Stimulated activated CD4-positive, alpha-beta T cell treated with anti-CD3 and anti-CD28 coated beads, TNF-alpha, amount 100 ng/mL, for 1 hour (primary cell): ENCODE measurements around the gene HPS4.
"Not testable (repeated sequence)": the region's sequence is repeated elsewhere in the genome, so short reads cannot be mapped to it uniquely, and the experiment has no call there.

ENCODE experiments used
- DNase-seq, 3 donors: peaks; one replicate each; pipeline ENCODE4 v3.0.0-alpha.2; 2020; ENCODE audit warnings: low read depth in 3 of 3, low spot score in 1 of 3

HPS4 gene

DNA sequence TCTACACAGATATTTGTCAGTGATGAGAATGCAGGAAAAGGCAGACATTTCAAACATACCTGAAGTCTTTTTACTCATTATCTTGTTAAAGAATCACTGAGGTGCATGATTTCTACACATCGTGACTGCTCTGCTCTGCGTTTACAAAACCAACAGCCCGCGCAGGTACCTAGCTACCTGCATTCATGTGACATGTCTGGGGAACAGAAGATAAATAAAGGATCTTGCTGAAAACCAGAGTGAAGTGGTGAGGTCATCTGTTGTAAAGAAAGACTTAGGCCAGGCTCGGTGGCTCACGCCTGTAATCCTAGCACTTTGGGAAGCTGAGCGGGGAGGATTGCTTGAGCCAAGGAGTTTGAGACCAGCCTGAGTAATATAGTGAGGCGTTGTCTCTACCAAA is 38.8 kb downstream of the HPS4 start:
- DNase-seq: no peak

DNA sequence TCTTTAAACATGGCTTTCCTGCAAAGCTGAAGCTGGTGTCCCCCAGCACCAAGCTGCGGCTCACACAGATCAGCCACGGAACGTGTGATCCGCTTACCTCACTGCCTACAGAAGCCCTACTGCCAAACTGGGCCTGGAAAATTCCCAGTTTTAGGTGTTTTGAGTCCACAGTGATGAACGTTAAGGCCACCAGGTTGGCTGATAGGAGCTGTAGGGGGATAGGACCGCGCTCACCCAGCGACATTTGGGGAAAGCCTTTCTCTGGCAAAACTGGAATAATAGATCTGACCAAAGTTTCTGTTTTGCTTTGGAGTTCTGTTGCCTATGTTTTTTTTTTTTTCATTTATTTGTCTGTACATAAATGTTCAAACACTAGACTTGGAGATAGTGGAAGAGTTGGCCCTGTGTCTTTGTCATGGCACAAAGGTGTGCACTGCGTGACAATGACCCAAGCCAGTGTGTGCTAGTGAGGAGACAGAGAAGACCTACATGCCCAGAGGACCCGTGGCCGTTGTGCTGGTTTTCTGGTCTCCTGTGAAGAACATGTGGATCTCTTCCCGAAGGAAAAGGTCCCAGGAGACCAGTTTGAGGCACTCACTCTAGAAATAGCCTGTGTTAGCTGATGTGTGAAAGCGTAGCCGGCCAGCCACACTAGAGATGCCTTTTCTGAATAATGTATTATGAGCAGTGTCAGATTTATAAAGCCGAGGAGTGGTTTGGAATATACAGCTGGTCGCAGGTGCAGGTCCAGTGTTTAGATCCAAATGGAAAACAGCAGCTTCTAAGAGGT is 39.5 kb downstream of the HPS4 start:
- DNase-seq: no peak

DNA sequence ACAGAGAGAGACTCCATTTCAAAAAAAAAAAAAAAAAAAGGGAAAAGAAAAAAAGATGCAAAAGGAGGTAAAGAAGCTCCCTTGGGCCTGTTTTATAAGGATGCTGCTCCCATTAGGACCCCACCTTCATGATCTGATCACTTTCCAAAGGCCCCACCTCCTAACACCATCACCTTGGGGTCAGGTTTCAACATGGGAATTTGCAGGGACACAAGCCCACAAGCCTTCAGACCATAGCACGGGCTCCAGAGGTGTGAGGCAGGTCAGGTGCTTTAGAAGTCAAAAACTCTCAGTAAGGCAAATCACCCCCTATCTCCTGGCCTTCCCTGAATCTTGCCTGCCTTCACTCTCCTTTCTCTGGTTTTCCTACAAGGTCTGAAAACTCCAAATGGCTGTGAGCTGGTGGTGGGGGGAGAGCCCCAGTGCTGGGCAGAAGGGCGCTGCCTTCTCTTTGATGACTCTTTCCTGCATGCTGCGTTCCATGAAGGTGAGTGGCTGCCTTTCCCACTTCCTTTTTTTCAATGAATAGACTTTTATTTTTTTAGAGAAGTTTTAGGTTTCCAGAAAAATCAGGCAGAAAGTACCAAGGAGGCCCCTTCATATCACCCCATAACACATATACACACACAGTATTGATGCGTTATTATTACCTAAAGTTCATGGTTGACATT is 41.4 kb downstream of the HPS4 start:
- DNase-seq: no peak

DNA sequence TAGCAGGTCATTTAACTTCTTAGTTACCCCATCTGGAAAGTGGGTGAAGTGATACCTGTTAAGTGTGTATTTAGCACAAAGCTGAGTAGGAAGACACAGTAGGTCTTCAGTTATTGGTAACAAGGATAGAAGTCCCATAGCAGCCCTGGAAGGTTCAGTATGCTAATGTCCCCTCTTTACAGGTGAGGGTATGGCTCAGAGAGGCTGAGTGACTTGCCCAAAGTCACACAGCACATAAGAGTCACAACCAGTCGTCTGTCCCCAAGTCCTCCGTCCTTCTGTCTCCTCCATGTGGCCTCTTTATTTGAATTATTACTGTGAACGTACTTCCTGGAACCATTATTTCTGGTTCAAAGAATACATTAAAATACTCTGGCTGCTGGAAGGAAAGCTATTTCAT is 44.0 kb downstream of the HPS4 start:
- no peak for DNase-seq

DNA sequence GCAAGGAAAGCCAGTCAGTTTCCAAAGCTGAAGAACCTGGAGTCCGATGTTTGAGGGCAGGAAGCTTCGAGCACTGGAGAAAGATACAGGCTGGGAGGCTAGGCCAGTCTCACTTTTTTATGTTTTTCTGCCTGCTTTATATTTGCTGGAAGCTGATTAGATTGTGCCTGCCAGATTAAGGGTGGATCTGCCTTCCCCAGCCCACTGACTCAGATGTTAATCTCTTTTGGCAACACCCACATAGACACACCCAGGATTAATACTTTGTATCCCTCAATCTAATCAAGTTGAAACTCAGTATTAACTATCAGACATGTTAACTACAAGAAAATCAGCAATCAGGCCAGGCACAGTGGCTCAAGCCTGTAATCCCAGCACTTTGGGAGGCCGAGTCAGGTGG is 44.8 kb downstream of the HPS4 start:
- not testable (repeated sequence) for DNase-seq

DNA sequence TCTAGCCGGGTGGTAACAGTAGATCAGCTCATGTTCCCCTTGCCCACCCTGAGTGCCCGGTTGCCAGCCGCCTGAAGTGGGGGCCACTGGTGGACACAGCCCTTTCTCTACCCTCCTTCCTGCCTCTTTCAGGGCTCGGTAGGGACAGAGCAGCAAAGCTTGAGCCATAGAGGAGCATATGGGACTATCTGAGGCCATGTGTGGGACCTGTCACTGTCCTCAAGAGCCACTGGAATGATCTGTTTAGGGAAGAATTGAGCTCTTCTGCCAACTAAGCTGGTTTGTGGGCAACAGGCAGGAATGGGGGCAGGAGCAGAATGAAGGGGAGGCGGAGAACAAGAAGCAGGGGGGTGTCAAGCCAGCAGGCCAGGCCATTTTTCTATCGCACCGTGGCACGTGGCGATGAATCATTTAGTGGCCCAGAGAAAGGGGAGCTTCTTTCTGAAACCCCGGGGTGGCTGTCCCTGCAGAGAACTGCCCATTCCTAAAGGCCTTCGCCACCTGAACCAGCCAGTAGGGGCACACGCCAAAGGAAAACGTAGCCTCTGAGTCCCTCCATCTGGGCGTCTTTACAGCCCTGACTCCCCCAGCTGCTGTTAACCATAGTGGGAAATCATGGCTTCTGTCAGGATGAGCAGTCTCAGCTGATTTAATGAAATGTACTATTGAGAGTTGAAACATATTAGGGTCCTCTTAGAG is 45.7 kb downstream of the HPS4 start:
- no peak for DNase-seq

DNA sequence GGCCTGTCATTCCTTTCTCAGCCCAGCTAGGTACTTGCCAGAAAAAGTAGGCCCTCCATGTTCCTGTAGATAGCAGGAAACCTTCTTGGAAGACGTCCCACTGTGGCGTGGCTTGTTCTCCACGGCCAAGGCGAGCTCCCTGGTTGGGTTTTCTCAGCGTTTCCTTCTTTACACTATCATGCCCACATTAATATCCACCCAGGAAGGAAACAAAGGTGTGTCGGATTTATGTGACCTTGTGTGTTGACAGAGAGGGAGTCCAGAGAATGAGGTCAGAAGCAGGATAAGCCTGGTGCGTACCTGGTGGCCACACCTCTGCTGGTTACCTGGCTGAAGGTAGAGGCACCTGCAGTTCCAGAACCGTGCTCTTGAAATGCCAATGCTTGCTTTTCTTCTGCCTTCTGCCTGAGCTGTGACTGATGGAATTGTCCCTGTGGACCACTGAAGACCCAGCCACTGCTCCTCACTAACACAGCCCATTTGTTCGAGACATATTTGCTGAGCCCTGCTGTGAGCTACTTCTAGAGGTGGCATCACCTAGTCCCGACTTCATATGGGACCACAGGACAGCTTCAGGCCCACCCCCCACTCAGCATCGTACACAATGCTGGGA is 46.6 kb downstream of the HPS4 start:
- DNase-seq: no peak

DNA sequence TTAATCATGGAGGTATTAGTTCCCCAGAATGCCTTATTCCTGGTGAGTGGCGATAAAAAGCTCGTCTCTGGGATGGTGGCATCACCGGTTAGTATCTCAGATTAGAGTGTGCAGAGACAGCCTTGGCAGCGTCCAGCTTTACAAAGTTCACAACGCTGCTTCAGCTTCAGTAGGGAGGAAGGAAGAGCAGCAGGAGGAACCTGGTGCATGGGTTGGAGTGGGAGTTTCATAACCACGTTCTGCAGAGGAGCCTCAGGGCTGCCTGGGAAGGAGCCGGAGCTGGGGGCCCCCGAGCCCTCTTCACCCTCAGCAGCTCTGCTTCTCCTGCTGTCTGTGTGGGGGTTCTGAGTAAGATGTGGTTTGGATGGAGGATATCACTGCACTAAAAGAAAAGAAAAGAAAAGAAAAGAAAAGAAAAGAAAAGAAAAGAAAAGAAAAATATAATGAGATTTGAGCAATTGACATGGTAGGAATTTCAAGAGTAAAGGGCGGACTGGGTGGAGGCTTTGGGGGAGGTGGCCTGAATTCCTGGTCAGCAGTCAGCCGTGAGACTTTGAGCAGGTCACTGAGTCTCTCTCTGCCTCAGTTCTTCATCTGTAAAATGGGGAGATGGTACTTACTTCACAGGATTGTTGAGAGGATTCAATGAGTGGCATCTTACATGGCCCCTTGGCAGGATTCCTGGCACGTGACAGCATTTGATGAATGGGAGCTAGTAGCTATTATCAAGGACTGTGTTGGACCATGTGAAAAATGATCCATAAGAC is 48.1 kb downstream of the HPS4 start:
- no peak for DNase-seq

DNA sequence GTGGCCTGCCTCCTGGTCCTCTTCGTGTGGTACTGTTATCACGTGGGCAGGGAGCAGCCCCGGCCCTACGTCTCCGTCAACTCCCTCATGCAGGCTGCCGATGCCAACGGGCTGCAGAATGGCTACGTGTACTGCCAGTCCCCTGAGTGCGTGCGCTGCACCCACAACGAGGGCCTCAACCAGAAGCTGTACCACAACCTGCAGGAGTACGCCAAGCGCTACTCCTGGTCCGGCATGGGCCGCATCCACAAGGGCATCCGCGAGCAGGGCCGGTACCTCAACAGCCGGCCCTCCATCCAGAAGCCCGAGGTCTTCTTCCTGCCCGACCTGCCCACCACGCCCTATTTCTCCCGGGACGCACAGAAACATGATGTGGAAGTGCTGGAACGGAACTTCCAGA is 49.8 kb downstream of the HPS4 start:
- DNase-seq: no peak

DNA sequence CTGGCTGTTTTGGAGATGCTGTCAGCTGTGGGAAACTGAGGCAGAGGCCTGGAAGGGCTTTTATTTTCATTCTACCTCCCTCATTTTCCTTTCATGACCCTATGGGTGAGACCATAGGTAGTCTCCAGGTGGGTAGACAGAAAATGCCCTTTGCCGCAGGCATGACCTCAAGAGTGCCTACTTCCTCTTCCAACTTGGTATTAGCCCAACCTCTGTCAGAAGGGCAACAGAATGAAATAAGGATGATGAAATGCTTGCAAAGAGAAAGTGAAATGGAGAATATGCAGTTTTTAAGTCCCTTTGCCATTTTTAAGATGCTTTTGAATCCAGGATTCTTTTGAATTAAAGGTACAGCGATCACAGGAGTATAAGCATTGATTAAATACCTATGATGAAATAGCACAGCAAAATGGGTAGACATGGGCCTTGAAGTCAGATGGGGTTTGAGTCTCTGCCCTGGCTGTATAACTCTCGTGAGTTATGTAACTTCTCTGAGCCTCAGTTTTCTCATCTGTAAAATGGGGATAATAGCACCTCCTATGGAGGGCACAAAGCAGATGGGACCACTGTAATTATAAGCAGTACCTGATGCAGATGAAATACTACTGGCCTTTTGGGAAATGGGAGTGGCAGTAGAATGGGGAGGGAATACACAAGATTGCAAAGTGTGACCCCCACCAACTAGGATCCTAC is 50.8 kb downstream of the HPS4 start:
- DNase-seq: no peak

DNA sequence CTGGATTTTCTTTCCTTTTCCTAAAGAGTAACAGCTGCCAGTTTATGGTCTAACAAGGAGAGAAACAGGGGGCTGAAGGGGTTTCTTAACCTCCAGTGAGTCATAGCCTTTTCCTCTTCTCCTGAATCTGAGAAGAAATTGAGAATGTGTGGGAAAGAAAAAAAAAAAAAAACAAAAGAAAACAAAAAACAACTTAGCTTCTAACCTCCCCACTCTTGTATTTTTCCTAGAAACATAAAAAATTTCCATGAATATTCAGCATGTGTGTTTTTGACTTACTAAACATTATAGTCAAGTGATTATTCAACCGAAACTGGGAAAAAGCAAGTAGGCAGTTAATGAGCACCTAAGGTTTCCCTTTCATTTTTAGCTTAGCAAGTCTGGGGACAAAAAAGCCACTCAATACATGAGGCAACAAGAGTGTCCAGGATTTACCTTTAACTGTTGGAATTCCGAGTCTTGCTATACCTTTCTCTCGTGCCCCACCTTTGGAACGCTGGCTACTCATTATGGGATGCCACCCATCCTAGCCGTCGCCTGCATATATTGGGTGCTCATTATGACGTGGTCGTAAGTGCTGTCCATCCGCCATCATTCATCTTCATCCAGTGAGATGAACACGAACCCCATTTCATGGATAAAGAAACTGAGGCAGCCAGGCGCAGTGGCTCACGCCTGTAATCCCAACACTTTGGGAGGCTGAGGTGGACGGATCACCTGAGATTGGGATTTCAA is 52.2 kb downstream of the HPS4 start:
- DNase-seq: no peak

DNA sequence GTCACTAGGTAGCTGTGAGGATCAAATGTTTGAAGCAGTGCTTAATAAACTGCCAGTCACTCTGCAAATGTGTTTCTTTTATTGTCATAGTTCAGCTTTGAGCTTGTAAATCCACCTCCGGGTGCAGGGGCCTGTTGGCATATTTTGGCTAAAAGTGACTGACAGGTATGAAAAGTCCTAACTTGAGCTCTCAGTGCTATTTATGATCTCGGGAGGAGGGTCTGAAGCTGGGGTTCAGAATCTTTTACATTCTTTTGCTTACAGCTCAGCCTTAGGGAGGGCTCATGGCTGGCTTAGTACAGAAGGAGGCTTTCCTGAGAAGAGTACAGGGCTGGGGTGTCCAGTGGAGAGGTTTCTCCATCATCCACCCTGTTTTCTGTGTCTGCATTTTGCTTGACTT is 53.0 kb downstream of the HPS4 start:
- no peak for DNase-seq

DNA sequence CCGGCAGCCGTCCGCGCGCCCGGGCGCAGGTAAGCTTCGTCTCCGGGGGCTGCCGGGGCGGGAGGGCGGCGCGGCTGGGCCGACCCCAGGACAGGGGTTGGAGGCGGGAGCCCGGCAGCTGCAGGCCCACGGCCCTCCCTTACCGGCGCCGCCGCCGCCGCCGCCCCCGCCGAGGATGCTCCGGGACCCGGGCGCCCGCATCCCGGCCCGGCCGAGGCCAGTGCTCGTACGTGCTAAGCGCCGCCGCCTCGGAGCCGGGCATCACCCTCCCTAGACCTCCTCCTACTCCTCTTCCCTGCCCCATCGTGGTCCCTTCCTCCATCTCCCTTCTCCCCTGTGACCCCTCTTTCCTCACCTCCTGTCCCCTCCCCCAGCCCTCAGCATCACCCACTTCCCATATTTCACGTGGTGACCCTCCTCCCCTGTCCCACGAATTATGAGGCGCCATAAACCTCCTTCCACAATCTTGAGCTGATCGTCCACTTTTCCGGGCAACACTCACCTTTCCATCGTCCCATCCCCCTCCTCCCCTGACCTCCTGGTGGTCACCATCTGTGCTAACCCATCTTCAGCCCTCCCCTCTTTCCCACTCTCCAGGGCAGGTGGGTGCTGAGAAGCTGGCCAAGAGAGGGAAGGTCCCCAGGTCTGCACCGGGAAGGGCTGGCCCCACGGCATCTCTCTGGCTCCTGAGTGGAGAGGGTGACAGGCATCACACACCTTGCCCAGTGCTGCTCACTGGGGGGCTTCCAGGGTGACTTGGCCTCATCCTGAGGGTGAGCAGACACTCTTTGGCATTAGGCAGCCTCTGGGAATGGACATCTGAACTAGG is 53.9 kb downstream of the HPS4 start:
- DNase-seq: peak in 1 of 3 donors; percentile 6

DNA sequence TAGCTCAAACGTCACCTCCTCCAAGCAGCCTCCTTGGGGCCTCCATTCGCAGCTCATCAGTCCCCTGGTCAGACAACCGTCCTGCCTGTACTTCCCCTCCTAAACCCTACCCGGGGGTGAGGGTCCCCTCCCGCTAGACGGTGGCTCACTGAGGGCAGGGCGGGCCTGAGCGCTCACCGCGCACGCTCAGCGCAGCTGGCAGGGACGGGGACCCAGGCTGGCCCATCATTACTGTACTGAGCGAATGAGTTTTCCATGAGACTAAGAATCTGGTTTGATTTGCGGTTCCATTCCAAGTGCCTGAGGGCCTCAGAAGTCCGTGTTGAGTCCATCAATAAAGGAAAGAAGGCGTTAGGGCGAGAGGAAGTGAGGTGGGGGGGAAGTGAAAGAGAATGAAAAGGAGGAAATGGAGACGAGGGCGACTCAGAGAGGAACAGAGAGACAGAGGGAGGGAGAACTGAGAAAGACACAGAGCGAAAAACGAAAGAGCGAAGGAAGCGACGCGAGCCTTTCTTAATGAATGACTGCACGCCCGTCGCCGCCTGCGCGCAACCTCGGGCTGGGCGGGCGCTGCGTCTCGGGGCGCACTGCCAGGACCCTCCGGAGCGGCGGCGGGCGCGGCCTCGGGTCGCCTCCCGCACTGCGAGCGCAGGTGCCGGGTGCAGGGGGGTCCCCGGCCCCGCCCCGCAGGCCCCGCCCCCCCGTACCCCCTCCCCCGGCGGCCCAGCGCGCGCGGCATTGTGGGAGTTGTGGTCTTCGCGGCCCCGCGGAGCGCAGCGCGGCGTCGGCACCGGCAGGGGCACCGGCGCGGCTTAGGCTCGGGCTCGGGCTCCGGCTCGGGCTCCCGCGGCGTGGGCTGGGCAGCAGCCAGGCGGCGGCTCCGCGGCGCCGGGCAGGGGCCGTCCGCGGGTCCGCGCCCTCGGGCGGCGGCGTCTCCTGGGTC is 54.8 kb downstream of the HPS4 start, which contains the start of gene ASPHD2:
TSS of gene ASPHD2 (plus strand) at position 746 of the 943 bp plus-strand sequence. CDS start 4,356 bp downstream, outside the sequence.
- peak; percentile 47 to 67 (median 60) for DNase-seq

DNA sequence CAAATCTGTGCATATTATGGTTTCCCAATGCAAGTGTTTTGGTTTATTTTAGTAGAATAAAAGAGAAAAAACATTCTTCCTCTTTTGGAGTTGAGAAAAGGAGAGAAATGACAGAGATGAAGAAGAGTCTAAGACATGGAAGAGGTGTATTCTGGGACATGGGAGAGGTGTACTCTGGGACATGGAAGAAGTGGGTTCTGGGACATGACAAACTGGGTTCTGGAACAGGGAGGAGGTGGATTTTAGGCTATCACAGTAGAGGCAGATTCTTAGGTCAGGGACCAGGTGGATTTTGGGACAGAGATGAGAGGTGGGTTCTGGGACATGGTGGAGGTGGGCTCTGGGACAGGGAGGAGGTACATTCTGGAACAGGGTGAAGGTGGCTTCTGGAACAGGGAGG is 56.7 kb downstream of the HPS4 start:
- no peak for DNase-seq

DNA sequence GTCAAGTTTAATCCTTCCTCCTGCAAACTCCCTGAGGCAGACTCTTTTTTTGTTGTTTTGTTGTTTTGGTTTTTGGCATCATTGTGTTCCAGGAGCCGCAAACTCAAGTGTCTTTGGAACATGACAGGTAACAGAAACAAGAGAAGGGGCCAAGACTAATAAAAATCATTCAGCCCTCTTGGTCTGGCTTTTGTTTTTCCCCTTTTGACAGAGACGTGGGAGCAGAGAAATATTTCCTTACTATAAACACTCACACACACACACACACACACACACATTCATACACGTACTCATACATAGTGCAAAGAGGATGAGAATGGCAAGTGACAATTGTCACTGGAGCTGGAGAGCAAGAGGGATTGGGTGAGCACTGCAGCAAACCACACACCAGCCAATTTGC is 65.0 kb downstream of the HPS4 start:
- no peak for DNase-seq

DNA sequence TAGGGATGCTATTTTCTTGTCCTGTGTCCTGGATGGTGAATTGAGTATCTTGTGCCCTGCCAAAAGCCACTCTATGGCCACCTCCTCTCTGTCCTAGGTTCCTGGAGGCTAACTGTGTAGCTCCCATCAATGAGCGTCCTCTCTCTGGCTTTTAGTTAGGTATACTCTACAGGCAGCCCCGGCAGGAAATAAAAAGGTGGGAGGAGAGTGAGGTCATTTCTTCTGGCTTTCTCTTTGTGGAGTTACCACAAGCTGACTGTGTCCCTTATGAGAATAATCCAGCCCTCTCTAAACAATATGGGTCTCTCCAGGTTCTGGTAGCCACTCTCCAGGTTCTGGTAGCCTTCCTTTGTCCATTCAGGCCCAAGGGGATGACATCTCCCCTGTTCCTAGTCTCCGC is 66.2 kb downstream of the HPS4 start:
- no peak for DNase-seq
